NK-92 (cell line): ENCODE measurements around the gene ROS1.

Experiments used
- DNase-seq: peaks from one replicate; lab custom pipeline; 2025; ENCODE audit not compliant: unreplicated experiment; lab: John Stamatoyannopoulos, UW

The ROS1 gene

GRCh38 chr6:117441824-117442264 lies 16.1 kb upstream of the ROS1 start:
- DNase-seq, result no peak

DNA sequence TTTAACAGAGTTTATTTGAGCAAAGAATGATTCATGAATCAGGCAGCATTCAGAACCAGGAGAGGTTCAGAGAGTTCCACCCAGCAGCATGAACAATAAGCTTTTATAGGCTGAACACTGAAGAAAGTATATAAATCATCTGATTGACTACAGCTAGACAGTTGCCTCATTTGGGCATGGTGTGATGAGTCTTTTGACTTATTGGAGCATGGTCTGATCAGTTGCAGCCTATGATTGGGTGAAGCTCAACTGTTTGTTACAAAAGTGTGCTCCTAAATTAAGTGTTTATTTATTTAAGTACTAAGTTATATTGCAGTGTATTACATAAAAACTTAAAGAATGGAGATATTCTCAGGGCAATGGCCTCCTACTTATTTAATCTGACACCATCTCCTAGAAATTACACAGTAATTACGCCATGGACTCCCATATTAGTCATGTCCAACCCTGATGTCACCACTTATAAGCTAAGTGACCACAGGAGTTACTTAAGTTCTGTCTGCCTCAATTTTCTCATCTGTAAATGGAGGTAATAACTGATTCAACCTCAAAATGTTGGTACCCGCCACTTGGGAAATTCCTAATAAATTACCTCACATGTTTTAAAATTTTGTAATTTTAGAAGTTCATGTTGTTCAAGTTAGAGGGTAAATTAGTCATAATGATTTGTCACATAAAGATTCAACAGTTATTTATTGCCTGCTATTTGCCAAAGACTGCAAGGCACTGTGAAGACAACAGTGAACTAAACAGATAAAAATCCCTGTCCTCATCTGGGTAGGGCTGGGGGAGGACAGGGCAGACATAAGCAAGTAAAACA lies 15.2 kb upstream of the ROS1 start:
- no peak for DNase-seq

DNA sequence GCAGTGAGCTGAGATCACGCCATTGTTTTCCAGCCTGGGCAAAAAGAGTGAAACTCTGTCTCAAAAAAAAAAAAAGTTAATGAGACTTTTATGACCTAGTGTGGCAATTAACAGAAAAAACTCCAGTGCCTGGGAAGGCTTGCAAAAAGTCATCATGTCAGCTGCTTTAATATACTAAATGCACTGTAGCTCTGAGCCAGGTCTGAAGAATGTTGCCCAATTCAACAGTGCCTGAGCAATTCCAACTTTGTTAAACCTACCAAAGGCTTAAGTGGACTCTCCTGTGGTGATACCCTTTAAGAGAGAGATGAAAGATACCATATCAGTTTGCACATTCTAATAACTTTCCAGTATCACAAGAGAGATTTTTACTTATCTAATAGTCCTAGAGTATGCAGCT lies 6.5 kb upstream of the ROS1 start:
- DNase-seq, result no peak

DNA sequence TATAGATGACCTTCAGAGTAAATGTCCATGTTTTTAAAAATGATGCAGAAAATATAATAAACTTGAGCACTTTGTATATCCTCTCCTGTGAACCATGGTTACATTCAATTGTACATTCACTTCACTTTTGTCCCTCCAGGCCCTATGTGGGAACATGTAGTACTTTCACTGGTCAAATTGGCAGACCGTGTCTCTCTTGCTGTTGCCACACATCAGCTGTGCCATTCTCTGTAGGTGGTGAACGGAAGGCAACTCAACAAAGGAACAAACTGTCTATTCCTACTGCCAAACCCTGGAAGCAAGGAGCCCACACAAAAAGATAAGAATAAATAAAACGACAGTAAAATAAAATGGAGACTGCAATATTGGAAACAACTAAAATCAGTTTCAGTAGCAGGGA lies 2.0 kb downstream of the ROS1 start:
- DNase-seq, result no peak

DNA sequence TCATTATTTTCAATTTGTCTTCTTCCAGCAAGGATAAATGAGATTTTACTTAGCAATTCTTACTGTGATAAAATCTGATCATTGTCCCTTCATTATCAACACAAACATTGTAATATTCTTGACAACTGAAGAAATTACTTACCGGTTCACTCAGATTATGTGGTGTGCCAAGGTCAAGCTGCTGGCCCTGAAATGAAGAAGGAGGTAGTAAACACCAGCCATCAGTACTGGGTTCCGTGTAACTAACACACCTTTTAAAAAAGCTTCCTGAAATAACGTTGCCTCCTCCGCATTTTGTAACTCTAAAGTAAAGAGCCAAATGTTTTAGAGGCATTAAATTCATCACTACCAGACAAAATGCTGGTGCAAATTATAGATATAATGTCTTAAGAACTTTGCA lies 7.4 kb downstream of the ROS1 start:
- DNase-seq, result no peak

GRCh38 chr6:117417851-117418250 lies 7.9 kb downstream of the ROS1 start:
- DNase-seq, result no peak

- DNase-seq, result no peak
Observed at GRCh38 chr6:117414770-117415169, 11.0 kb downstream of the ROS1 start.

GRCh38 chr6:117411474-117411873 lies 14.3 kb downstream of the ROS1 start:
- DNase-seq, result no peak

DNA sequence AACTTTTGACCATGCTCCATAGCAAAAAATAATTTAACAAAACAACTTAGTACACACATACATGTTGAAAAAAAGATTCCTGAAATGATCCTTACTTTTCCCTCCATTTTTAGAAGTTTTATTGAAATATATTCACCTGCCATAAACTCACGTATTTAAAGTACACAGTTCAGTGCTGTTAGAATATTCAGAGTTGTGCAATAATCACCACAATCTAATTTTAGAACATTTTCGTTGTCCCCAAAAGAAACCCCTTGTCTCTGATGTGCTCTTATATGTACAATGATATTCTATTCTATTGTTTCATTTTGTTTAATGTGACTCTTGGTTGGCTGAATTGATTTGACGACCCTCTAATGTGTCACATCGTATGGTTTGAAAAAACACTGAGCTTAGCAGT lies 15.9 kb downstream of the ROS1 start:
- no peak for DNase-seq

GRCh38 chr6:117409420-117409819 lies 16.3 kb downstream of the ROS1 start:
- no peak for DNase-seq

GRCh38 chr6:117404548-117404947 lies 21.2 kb downstream of the ROS1 start:
- DNase-seq, result no peak

- DNase-seq, result no peak
Observed at GRCh38 chr6:117401799-117402198, 23.9 kb downstream of the ROS1 start.

- no peak for DNase-seq
Observed at GRCh38 chr6:117399924-117400323, 25.8 kb downstream of the ROS1 start.

DNA sequence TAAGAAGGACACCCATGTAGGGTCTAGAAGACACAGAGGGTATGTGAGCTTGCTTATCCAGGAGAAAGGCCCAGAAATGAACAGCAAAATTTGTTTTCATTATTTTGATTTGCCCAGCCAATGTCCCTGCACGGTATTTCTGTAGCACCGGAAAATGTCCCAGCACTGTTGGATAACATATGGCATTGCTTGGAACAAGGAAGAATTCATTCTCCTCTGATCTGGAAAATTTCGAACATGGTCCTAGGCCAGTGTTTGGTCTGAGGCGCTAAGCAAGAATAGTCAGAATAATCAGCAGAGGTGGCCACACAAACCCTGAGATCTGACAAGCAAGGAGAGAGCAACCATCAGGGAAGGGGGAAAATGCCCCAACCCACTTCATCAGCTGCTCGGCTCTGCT lies 26.6 kb downstream of the ROS1 start:
- DNase-seq, result no peak

- no peak for DNase-seq
Observed at GRCh38 chr6:117397536-117398227, 28.1 kb downstream of the ROS1 start.

DNA sequence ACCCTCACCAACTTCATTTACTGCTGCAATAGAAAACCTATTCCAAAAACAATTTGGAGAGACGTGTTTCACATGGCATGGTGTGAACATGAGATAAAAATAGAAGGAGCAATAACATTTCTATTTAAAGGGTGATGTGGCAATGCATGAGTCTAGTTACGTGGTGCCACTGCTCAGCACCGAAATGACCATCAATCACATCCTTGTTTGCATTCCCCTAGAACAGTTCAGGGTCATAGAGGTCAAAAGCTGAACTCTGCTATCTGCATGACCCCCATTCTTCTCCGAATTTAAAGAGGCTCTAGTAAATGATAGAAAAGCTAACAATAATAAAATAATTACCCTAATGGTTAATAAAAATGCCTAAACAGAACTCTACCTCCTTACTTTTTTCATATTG lies 29.5 kb downstream of the ROS1 start:
- no peak for DNase-seq

- no peak for DNase-seq
Observed at GRCh38 chr6:117395164-117395563, 30.6 kb downstream of the ROS1 start.

- no peak for DNase-seq
Observed at GRCh38 chr6:117393045-117393444, 32.7 kb downstream of the ROS1 start.

GRCh38 chr6:117391874-117392583 lies 33.7 kb downstream of the ROS1 start:
- no peak for DNase-seq

GRCh38 chr6:117389227-117390057 lies 36.3 kb downstream of the ROS1 start:
- DNase-seq, result no peak

GRCh38 chr6:117387454-117387974 lies 38.2 kb downstream of the ROS1 start:
- DNase-seq, result no peak
